GM19193 (cell line): ENCODE measurements around the gene ASB18.

ENCODE experiments used
- POLR2A ChIP-seq: IDR thresholded peaks from 4 replicates; pipeline ENCODE4 v1.6.1; 2011; ENCODE audit not compliant: insufficient read depth, insufficient read length; ENCODE audit errors: extremely low read depth

ASB18 gene, protein sequence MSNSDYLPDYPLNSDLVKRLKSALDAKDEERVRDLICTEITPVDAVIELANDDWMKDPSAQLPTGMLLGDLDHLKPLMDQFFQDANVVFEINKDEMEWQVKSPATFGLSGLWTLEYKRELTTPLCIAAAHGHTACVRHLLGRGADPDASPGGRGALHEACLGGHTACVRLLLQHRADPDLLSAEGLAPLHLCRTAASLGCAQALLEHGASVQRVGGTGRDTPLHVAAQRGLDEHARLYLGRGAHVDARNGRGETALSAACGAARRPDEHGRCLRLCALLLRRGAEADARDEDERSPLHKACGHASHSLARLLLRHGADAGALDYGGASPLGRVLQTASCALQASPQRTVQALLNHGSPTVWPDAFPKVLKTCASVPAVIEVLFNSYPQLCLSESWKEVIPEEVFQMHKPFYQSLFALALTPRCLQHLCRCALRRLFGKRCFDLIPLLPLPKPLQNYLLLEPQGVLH

DNA sequence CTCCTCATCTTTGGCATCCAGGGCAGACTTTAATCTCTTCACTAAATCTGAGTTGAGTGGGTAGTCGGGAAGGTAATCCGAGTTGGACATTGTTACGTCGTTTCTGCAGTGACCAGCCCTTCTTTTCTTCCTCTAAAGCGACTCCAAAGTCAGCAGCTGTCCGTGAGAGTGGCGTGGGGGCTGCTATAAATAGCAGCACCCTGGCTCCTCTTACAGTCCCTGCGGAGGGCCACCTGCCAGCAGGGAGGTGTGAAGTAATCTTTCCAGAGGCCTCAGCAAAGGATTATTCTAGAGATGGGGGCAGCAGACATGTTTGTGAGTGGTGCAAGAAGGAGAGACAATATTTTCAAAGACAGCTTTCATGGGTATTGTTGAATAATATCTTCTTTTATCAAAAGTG lies at the start of gene ASB18:
TSS of gene ASB18 (minus strand) at position 151 of the 400 bp plus-strand sequence. CDS start at position 90, 61 bp downstream.
- no peak for TF ChIP-seq POLR2A

DNA sequence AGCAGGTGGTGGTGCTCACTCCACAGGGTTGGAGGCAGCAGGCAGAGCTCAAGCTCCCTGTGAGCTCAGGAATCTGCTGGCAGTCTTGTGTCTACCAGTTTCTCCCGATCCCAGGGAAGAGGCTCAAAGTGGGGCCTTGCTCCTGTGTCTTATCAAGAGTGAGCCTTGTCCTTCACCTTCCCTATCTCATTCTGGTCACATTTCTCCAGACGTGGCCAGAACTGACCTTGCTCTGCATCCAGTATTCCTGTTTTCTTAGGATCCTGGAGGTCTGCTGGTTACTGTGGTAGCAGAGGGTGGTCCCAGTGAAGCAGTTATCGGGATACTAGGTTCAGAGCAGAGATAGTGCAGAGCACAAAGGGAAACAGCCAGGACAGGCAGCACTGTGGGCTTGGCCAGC lies 47.1 kb upstream of the ASB18 start:
- TF ChIP-seq POLR2A: no peak

DNA sequence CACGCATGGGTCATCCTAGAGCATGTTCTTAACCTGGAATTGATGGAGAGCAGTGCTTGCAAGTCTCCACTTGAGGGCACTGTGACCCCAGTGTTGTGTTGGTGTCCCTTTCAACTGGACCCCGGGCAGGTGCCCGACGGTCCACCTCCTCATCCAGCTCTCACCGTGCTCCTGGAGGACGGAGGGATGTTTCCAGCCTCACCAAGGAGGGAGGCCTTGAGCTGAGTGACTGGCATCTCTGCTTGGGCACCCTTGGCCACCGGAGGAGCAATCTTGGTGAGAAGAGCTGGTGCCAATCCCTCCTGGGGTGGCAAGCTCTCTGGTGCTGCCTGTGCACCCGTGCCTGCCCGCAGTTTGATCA lies 45.4 kb upstream of the ASB18 start:
- TF ChIP-seq POLR2A: no peak

DNA sequence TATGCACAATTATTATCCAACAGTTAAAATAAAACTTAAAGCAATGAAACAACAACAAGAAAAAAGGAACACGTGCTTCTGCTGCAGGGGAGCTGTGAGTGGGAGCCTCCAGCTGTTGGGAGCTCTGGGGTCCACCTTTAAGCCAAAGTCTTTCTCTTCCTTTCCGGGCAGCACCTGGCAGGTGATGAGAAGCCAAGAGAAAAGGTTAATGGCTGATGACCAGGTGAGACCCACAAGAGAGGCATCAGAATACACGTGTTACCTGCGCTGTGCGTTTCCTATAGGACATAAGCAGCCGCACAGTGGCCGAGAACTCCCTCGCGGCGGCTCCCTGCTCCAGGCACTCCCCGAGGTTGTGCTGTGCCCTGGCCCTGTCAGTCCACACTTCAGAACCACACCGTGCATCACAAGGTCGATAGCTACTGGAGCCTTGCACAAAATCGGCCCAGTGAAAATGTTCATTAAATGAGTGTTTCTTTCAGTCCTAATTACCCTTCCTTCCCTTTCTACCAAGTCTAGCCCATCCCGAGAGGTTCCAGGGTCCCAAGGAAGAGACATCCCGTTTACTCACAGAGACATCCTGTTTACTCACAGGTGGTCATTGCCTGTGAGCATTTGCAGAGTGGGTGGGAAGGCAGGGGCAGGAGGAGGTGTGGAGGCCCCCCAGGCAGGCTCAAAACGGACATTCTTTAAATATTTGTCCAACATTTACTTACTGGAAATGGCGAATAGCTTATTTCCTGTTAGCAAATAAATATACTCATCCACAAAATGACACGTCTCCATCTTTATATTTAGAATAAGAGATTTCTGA lies 44.9 kb upstream of the ASB18 start:
- TF ChIP-seq POLR2A: no peak

DNA sequence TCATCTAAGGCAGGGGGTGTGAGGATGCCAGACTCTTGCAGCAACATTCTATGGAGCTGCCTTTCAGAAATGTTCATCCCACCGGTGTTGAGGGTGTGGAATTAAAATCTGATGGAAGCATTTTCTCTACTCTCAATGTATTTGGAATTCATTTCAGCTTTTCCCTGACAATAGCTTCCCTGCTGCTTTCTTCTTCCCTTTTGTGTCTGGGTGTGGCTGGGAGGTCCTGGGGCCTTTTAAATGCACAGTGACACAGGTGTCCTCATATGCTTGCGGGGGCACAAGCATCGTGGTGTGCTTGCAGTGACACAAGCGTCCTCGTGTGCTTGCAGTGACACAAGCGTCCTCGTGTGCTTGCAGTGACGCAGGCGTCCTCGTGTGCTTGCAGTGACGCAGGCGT lies 43.4 kb upstream of the ASB18 start:
- TF ChIP-seq POLR2A: no peak

DNA sequence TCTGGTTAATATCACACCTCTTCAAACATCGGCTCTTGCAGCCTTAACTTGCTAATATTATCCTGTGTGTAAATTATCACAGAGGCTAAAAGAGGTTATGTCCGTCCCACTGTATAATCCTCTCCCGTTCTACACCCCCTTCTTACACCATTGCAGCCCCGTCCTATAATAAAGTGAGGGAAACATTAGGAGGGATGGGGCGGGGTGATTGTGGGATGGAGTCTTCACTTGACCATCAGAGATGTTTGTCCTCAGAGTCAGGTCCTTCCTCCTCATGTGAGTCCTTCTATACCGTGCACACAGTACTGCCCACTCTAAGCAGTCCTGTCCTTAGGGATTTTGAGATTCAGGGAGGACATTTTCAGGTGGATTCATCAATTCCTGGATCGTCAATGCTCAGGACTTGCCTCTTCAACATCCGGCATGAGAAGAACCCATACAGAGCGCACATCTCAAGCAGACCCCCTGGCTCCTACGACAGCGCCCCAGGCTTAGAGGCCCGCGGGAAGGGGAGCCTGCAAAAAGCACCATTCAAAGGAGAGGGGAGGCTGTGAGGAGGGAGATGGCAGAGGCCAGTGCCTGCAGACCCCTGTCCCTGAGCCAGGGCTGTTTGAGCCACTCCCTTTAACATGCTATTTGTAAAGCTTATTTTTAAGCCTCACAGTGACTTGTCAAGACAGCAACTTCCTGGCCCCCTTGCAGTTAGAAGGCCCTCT lies 42.8 kb upstream of the ASB18 start:
- no peak for TF ChIP-seq POLR2A

DNA sequence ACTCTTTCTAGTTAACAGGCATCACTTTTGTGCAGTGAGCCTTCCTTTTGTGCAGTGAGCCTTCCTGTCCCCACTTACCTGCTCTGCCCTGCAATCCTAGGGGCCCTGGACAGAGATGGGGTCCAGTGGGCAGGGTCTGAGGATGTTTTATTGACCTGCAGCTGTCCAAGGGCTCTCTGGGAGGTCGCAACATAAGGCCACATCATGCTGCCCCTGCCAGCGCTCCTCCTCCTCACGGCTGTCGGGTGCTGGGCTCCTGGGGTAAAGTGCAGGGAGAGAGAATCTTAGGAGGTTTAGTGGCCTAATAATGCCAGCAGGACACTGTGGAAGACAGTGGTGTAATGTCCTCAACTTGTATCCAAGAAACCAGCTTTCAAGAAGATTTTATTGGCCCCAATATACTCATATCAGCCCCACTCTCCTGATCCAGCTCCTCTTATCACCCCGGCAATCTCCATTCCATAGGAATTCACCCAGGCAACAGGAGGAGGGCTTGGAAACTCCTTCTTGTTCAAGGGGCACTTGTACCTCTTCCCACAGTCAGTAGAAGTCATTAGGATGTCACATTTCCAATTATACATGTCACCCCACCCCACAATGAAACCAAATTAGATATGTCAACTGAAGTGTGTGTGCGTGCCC lies 41.9 kb upstream of the ASB18 start:
- TF ChIP-seq POLR2A: no peak

DNA sequence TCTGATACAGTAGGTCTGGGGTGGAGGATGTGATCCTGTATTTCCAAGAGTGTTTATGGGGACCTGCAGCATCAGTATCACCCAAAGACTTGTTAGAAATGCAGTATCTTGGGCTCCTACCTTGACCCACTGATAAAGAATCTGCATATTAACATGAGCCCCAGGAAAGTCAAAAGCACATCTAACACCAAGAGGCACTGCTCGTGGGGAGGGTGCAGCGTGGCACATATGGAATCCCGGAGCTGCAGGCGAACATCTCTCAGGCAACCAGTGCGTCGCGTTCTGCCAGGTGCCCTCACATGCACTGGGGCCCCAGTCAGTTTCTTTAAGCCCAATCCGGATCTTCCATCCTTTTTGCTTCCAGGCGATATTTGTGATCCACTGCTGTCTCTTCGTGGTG lies 41.3 kb upstream of the ASB18 start:
- no peak for TF ChIP-seq POLR2A

DNA sequence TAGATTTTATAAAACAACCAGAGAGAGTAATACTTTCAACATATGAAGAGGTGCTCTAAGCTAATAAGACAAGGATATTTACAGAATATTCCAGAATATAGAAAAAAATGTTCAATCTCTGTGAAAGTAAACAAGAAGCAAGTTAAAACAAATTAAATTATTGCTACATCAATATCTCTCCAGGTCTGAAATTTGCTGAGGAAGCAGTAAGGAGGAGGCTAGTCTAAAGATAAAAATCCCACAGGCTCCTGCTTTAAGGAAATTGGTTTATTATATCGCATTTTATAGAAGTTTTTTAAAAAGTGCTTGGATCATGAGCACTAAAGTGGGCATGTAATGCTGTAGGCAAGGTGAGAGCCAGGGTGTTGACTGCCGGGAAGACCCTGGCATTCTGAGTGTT lies 39.7 kb upstream of the ASB18 start:
- no peak for TF ChIP-seq POLR2A

DNA sequence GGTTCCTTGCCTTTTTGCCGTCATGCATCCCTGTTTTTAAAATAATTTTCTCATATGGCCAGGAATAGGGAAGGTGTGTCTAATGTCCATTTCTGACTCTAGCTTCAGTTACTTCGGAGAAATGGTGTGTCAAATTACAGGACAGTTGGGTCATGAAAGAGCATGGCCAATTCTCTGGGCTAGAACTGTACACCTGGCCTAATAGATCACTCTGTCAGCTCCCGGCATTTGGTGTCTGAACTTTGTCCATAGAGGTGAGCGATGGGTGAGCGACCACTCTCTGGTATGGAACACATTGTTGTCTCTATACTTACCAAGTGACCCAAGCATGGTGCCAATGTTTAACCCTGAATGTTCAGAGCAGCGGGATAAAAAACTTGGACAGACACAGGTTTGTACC lies 38.3 kb upstream of the ASB18 start:
- TF ChIP-seq POLR2A: no peak

DNA sequence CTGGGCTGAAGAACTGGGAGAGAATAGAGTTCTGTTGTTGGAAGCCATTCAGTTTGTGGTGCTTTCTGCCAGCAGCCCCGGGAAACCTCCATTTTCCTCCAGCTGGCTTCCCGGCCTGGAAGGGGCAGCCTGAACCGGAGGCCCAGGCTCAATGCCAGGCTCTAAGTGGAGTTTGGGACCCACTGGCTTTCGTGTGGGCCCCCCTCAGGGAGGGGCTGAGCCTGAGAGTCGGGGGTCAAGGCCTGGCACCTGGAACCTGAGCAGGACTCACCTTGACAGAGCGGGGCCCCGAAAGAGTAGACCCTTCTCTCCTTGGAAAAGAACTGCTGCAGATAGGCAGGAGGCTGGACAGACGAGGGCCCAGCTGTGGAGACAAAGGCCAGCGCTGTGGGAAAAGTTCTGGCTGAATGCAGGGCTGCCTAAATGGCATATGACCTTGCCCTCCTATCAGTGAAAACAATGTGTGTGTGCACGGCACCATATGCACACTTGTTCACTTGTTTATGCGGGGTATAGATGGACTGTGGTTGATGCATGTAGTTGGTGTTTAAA lies 34.8 kb upstream of the ASB18 start:
- TF ChIP-seq POLR2A: no peak

DNA sequence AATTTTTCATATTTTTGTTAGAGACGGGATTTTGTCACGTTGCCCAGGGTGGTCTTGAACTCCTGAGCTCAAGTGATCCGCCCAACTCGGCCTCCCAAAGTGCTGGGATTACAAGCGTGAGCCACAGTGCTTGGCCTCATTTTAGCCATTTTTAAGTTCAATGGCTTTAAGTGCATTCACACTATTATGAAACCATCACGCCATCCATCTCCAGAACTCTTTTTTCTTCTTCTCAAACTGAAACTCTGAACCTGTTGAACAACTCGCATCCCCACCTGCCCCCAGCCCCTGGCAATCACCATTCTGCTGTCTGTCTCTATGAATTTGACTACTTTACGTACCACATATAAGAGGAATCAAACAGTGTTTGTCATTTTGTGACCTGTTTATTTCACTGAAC lies 31.3 kb upstream of the ASB18 start:
- no peak for TF ChIP-seq POLR2A

DNA sequence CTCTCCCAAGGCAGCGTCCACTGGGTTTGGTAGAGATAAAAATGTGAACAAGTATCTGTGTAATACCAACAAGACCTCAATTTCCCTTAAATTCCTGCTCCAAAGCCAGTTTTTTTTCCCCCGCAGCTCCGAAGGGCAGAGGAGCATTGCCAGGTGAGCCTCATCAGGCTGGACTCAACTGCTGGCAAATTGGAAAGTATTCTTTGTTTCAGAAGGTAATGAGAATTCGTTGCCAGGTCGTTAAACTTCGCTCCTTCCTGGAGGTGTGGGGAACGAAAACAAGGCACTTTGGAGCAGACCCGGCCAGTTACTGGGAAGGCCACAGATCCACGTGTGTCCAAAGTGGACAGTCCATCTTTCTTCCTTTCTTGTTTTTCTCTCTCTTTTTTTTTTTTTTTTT lies 30.4 kb upstream of the ASB18 start:
- TF ChIP-seq POLR2A: no peak

DNA sequence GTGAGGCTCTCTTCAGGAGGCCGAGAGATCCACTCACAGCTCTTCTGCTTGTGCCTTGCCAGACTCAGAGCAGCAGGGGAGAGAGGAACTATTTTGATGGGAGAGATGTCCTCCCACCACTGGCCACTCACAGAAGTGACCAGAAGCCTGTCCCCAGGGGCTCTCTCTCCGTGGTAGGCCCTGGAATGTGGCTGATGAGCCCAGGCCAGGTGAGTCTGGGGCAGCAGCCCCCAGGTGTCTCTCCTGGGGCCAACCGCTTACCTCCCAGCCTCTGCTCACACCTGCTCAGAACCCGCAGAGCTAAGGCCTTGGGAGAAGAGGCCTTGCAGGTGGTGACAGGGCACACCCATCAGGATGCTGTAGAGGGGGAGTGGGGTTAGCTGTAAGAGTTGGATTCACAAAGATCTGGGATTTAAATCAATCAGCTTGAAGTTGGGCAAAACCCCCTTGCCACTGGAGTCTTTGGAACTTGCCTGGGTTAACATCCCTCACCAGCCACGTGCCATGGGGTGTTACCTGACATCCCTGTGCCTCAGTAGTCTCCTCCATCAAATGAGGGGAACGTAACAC lies 29.1 kb upstream of the ASB18 start:
- TF ChIP-seq POLR2A: no peak
